Measurements from ENCODE around the gene BEND2. TPM values are rescaled to one million over a fixed set of nuclear protein-coding genes. Genes with fewer than 3 reads are reported as not detected.

Gene BEND2
- total and polyA plus RNA-seq, 10 donors, result 0.02 to 0.83 (median 0.43) TPM

DNA sequence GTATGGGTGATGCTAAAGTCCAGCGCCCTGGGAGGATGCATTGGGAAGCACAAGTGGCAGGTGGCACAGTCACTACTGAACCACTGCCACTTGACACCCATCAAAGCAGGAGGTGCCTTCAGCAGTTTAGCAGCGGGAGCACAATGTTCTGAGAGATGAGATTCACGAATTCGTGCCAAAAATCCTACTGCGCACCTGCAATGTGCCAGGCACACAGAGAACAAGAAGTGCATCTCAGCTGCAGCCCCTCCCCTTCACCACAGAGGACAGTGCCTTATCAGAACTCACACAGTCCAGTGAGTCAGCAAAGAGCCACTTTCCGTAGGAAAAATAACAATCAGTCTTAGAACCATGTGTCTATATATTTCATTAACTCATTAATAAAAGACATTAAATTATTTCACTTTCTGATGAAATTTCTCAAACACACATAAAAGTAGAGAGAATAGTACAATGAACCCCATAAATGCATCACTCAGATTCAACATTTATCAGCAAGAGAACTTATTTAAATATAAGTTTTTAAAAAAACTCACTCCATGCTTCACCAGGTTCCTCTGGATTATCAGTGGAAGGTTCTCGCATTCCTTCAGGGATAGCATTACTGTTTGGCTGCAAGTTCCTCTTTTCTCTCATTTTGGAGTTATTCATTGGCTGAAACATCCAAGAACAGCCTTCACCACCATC lies 47.0 kb downstream of the BEND2 start:
- DNase-seq, result no peak
- peaks cover 0 to 5% (median 0%) of the 10 kb centered on the region in 7 donors for H3K27me3 ChIP-seq (replicated peaks in 1 of 7)
- no peaks in the 10 kb centered on the region for H3K36me3 ChIP-seq
- WGBS, 5 donors, result 33 to 68% (median 49%) methylated on average over 7 of the region's 7 CpGs
- no peak overlapping the region for H3K4me3 ChIP-seq
- TF ChIP-seq POLR2A (IDR thresholded peaks at IDR 0.05) (no peak), POLR2AphosphoS5 (IDR thresholded peaks at IDR 0.05) (no peak)
- TF ChIP-seq, protein P1, sequence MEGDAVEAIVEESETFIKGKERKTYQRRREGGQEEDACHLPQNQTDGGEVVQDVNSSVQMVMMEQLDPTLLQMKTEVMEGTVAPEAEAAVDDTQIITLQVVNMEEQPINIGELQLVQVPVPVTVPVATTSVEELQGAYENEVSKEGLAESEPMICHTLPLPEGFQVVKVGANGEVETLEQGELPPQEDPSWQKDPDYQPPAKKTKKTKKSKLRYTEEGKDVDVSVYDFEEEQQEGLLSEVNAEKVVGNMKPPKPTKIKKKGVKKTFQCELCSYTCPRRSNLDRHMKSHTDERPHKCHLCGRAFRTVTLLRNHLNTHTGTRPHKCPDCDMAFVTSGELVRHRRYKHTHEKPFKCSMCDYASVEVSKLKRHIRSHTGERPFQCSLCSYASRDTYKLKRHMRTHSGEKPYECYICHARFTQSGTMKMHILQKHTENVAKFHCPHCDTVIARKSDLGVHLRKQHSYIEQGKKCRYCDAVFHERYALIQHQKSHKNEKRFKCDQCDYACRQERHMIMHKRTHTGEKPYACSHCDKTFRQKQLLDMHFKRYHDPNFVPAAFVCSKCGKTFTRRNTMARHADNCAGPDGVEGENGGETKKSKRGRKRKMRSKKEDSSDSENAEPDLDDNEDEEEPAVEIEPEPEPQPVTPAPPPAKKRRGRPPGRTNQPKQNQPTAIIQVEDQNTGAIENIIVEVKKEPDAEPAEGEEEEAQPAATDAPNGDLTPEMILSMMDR (IDR thresholded peaks at IDR 0.05 in 8 of 11, conservative IDR thresholded peaks at IDR 0.05 in 3 of 11), result no peak
- H3K4me1 ChIP-seq, result no peaks in the 10 kb centered on the region
- intact Hi-C loops (cut with DNase I; ENCODE audit: low total_unique reads), result no loop called here
- H3K27ac ChIP-seq, result no peak overlapping the region
- no peaks in the 10 kb centered on the region for H3K9me3 ChIP-seq

DNA sequence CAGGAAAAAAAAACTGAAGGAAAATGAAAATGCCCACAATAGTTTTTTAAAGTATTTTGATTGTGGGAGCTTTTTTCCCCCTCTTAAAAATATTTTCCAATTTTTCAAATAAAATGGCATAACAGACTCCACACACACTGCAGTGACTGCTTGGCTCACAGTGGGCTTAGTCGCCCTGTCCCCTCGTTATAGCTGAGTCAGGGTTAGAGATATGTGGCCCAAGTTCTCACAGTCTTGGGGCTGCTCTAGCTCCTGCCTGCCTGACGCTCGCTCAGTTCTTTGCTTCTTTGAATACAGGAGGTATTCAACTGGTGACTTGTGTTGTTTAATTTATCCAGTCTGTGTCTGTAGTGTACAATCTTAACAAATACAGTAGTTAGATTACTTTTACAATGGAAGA lies 47.7 kb downstream of the BEND2 start:
- H3K27ac ChIP-seq, result no peak overlapping the region
- intact Hi-C loops (cut with DNase I; ENCODE audit: low total_unique reads), result no loop called here
- no peak overlapping the region for H3K4me3 ChIP-seq
- H3K36me3 ChIP-seq, result no peaks in the 10 kb centered on the region
- WGBS, 5 donors, result 75 to 81% (median 77%) methylated on average over 4 of the region's 4 CpGs
- no peaks in the 10 kb centered on the region for H3K4me1 ChIP-seq
- no peak for DNase-seq
- no peak for TF ChIP-seq POLR2AphosphoS5 (IDR thresholded peaks at IDR 0.05)
- peaks cover 0 to 5% (median 0%) of the 10 kb centered on the region in 7 donors for H3K27me3 ChIP-seq (replicated peaks in 1 of 7)
- H3K9me3 ChIP-seq, result no peaks in the 10 kb centered on the region

DNA sequence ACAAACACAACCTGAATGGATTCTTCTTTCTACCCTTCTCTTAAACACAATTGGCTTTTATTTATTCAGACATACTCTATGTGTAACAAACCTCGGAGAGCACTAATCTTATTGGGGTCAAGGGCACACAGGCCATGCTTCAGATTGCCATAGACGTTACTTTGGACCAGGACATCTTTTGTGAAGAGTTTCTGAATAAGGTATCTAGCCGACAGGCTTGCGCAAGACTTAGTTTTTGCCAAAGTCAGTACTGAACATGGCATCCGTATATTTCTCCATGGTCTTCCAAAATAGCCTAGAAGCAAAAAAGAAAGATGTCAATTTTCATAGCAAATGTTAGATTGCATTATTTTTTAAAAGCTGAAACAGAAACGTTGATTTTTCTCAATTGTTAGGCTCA lies 49.8 kb downstream of the BEND2 start:
- H3K36me3 ChIP-seq, result no peaks in the 10 kb centered on the region
- no peak for DNase-seq
- no peak for TF ChIP-seq POLR2A (IDR thresholded peaks at IDR 0.05)
- TF ChIP-seq, protein P1 (IDR thresholded peaks at IDR 0.05 in 8 of 11, conservative IDR thresholded peaks at IDR 0.05 in 3 of 11), result no peak
- no peak for TF ChIP-seq POLR2AphosphoS5 (IDR thresholded peaks at IDR 0.05)
- 74 to 90% (median 85%) methylated on average over 6 of the region's 6 CpGs for WGBS, 5 donors
- H3K4me3 ChIP-seq, result no peak overlapping the region
- no peak overlapping the region for H3K27ac ChIP-seq
- no peaks in the 10 kb centered on the region for H3K4me1 ChIP-seq
- no peaks in the 10 kb centered on the region for H3K9me3 ChIP-seq
- intact Hi-C loops (cut with DNase I; ENCODE audit: low total_unique reads), result no loop called here
- peaks cover 0 to 5% (median 0%) of the 10 kb centered on the region in 7 donors for H3K27me3 ChIP-seq (replicated peaks in 1 of 7)

DNA sequence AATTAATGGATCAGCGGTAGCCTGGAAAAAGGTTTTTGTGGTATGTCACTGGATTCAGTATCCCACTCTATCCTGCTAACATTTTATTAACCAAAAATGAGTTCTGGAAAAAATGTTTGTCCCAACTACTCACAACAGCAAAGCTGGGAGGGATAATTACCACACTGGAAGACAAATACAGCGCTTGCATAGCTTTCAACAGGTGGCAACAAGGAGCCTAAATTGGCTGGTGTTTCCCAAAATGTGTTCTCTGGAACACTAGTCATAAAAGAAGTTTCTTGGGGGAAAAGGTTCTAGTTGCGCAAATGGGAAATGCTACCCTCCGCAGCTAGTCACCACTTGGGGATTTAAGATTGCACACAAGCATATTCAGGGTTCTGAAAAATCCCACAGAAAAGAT lies 54.6 kb downstream of the BEND2 start:
- no peak for DNase-seq
- intact Hi-C loops (cut with DNase I; ENCODE audit: low total_unique reads), result no loop called here
- H3K27ac ChIP-seq, result no peak overlapping the region
- WGBS, 5 donors, result 83 to 97% (median 91%) methylated on average over 4 of the region's 4 CpGs
- H3K9me3 ChIP-seq, result no peaks in the 10 kb centered on the region
- TF ChIP-seq POLR2A (IDR thresholded peaks at IDR 0.05) (no peak), POLR2AphosphoS5 (IDR thresholded peaks at IDR 0.05) (no peak)
- TF ChIP-seq, protein P1 (IDR thresholded peaks at IDR 0.05 in 8 of 11, conservative IDR thresholded peaks at IDR 0.05 in 3 of 11), result no peak
- no peaks in the 10 kb centered on the region for H3K4me1 ChIP-seq
- H3K36me3 ChIP-seq, result no peaks in the 10 kb centered on the region
- no peaks in the 10 kb centered on the region for H3K27me3 ChIP-seq (replicated peaks in 1 of 7)
- no peak overlapping the region for H3K4me3 ChIP-seq

Measured in spleen (tissue), 11 donors.